ENCODE data around the gene OR9A4.
"Not testable (repeated sequence)": the region's sequence is repeated elsewhere in the genome, so short reads cannot be mapped to it uniquely, and the experiment has no call there.

OR9A4 gene

GRCh38 chr7:141884539-141885225 is 31.5 kb upstream of the OR9A4 start:
- H3K79me2 ChIP-seq (ENCODE audit: insufficient read depth, low read length) = no peaks in the 10 kb centered on the region
- ATAC-seq (ENCODE audit: insufficient read depth, low read depth) (no peak), DNase-seq (no peak)
- no peaks in the 10 kb centered on the region for H3K36me3 ChIP-seq (ENCODE audit: insufficient read depth, low read length)
- H3K9me3 ChIP-seq (ENCODE audit: insufficient read depth, low read length, severe bottlenecking) = no peaks in the 10 kb centered on the region
- H3K27me3 ChIP-seq (ENCODE audit: insufficient read depth, low read length, poor library complexity) = no peaks in the 10 kb centered on the region
- H3K4me3 ChIP-seq (ENCODE audit: low read depth in 1 of 2, low read length in 2 of 2) = no peak overlapping the region
- no peak overlapping the region for H2AFZ ChIP-seq (ENCODE audit: low read depth, low read length)
- no peak overlapping the region for H3K27ac ChIP-seq (ENCODE audit: low read length)
- no peak overlapping the region for H3K9ac ChIP-seq (ENCODE audit: low read depth, low read length)
- H3K4me1 ChIP-seq (ENCODE audit: insufficient read depth, low read length) = no peaks in the 10 kb centered on the region
- H3K4me2 ChIP-seq (ENCODE audit: insufficient read depth, low read length) = no peak overlapping the region
- no peak for TF ChIP-seq EZH2 (IDR thresholded peaks at IDR 0.05; ENCODE audit: borderline replicate concordance, low read depth, low read length, severe bottlenecking)
- H4K20me1 ChIP-seq (ENCODE audit: insufficient read depth, low read length) = no peaks in the 10 kb centered on the region

- no peaks in the 10 kb centered on the region for H3K27me3 ChIP-seq (ENCODE audit: insufficient read depth, low read length, poor library complexity)
- H3K36me3 ChIP-seq (ENCODE audit: insufficient read depth, low read length) = no peaks in the 10 kb centered on the region
- no peak overlapping the region for H3K4me3 ChIP-seq (ENCODE audit: low read depth in 1 of 2, low read length in 2 of 2)
Observed at GRCh38 chr7:141889321-141889720, 26.9 kb upstream of the OR9A4 start.

GRCh38 chr7:141891336-141891735 is 24.9 kb upstream of the OR9A4 start:
- ATAC-seq (ENCODE audit: insufficient read depth, low read depth) = no peak

More at GRCh38 chr7:141889321-141889720, 26.9 kb upstream of the OR9A4 start:
- Histone ChIP-seq H4K20me1 (ENCODE audit: insufficient read depth, low read length) (no peaks in the 10 kb centered on the region), H3K79me2 (ENCODE audit: insufficient read depth, low read length) (no peaks in the 10 kb centered on the region), H3K4me2 (ENCODE audit: insufficient read depth, low read length) (no peak overlapping the region), H3K9ac (ENCODE audit: low read depth, low read length) (no peak overlapping the region), H2AFZ (ENCODE audit: low read depth, low read length) (no peak overlapping the region), H3K27ac (ENCODE audit: low read length) (no peak overlapping the region), H3K9me3 (ENCODE audit: insufficient read depth, low read length, severe bottlenecking) (no peaks in the 10 kb centered on the region), H3K4me1 (ENCODE audit: insufficient read depth, low read length) (no peaks in the 10 kb centered on the region)
- no peak for DNase-seq
- no peak for ATAC-seq (ENCODE audit: insufficient read depth, low read depth)
- TF ChIP-seq CTCF (IDR thresholded peaks at IDR 0.05; ENCODE audit: borderline replicate concordance, extremely low read depth, low read length, poor library complexity, severe bottlenecking) = no peak
- no peak for TF ChIP-seq EZH2 (IDR thresholded peaks at IDR 0.05; ENCODE audit: borderline replicate concordance, low read depth, low read length, severe bottlenecking)

GRCh38 chr7:141899366-141899765 is 16.8 kb upstream of the OR9A4 start:
- H3K9ac ChIP-seq (ENCODE audit: low read depth, low read length); ATAC-seq (ENCODE audit: insufficient read depth, low read depth); H3K4me3 ChIP-seq (ENCODE audit: low read depth in 1 of 2, low read length in 2 of 2); H3K27me3 ChIP-seq (ENCODE audit: insufficient read depth, low read length, poor library complexity); DNase-seq; H3K4me2 ChIP-seq (ENCODE audit: insufficient read depth, low read length); H2AFZ ChIP-seq (ENCODE audit: low read depth, low read length); H3K36me3 ChIP-seq (ENCODE audit: insufficient read depth, low read length); H3K79me2 ChIP-seq (ENCODE audit: insufficient read depth, low read length); H3K9me3 ChIP-seq (ENCODE audit: insufficient read depth, low read length, severe bottlenecking); H3K4me1 ChIP-seq (ENCODE audit: insufficient read depth, low read length); H3K27ac ChIP-seq (ENCODE audit: low read length); H4K20me1 ChIP-seq (ENCODE audit: insufficient read depth, low read length): not testable (repeated sequence)

More at GRCh38 chr7:141891336-141891735, 24.9 kb upstream of the OR9A4 start:
- Histone ChIP-seq H3K36me3 (ENCODE audit: insufficient read depth, low read length) (no peaks in the 10 kb centered on the region), H3K4me1 (ENCODE audit: insufficient read depth, low read length) (no peaks in the 10 kb centered on the region), H3K79me2 (ENCODE audit: insufficient read depth, low read length) (no peaks in the 10 kb centered on the region), H3K9ac (ENCODE audit: low read depth, low read length) (no peak overlapping the region), H2AFZ (ENCODE audit: low read depth, low read length) (no peak overlapping the region), H3K9me3 (ENCODE audit: insufficient read depth, low read length, severe bottlenecking) (no peaks in the 10 kb centered on the region), H3K4me3 (ENCODE audit: low read depth in 1 of 2, low read length in 2 of 2) (no peak overlapping the region), H3K27me3 (ENCODE audit: insufficient read depth, low read length, poor library complexity) (no peaks in the 10 kb centered on the region), H3K4me2 (ENCODE audit: insufficient read depth, low read length) (no peak overlapping the region), H3K27ac (ENCODE audit: low read length) (no peak overlapping the region), H4K20me1 (ENCODE audit: insufficient read depth, low read length) (no peaks in the 10 kb centered on the region)
- no peak for DNase-seq
- TF ChIP-seq CTCF (IDR thresholded peaks at IDR 0.05; ENCODE audit: borderline replicate concordance, extremely low read depth, low read length, poor library complexity, severe bottlenecking) = no peak
